Activated T-helper 1 cell treated with anti-CD3 and anti-CD28 coated beads, Interleukin-2, amount 50 U/mL, for 16 hours (primary cell): Measurements from ENCODE around the gene CARS2.

Experiments
- DNase-seq, 2 donors: peaks; one replicate each; pipeline ENCODE4 v3.0.0-alpha.2; 2020; ENCODE audit warnings: low read depth in 1 of 2, low spot score in 1 of 2

Gene CARS2

GRCh38 chr13:110653851-110654250 lies 52.1 kb downstream of the CARS2 start:
- no peak for DNase-seq

GRCh38 chr13:110653271-110653670 lies 52.6 kb downstream of the CARS2 start:
- no peak for DNase-seq

- DNase-seq, result no peak
Measured at GRCh38 chr13:110652764-110653163, 53.2 kb downstream of the CARS2 start.

GRCh38 chr13:110652231-110652730 lies 53.6 kb downstream of the CARS2 start:
- DNase-seq, result no peak

- DNase-seq, result no peak
Measured at GRCh38 chr13:110651726-110652230, 54.1 kb downstream of the CARS2 start.

- no peak for DNase-seq
Measured at GRCh38 chr13:110651271-110651670, 54.6 kb downstream of the CARS2 start.

- DNase-seq, result no peak
Measured at GRCh38 chr13:110650436-110650835, 55.5 kb downstream of the CARS2 start.

GRCh38 chr13:110649551-110649950 lies 56.4 kb downstream of the CARS2 start:
- no peak for DNase-seq

- no peak for DNase-seq
Measured at GRCh38 chr13:110648848-110649421, 57.0 kb downstream of the CARS2 start.

- no peak for DNase-seq
Measured at GRCh38 chr13:110648146-110648819, 57.6 kb downstream of the CARS2 start.

- no peak for DNase-seq
Measured at GRCh38 chr13:110647365-110647737, 58.6 kb downstream of the CARS2 start.

GRCh38 chr13:110646442-110647364 lies 59.2 kb downstream of the CARS2 start:
- no peak for DNase-seq

- no peak for DNase-seq
Measured at GRCh38 chr13:110645750-110646149, 60.2 kb downstream of the CARS2 start.

GRCh38 chr13:110644892-110645521 lies 60.9 kb downstream of the CARS2 start:
- no peak for DNase-seq

- no peak for DNase-seq
Measured at GRCh38 chr13:110643768-110644421, 62.0 kb downstream of the CARS2 start.

- DNase-seq, result no peak
Measured at GRCh38 chr13:110643324-110643723, 62.6 kb downstream of the CARS2 start.

- no peak for DNase-seq
Measured at GRCh38 chr13:110642291-110642981, 63.5 kb downstream of the CARS2 start.

GRCh38 chr13:110641055-110642015 lies 64.6 kb downstream of the CARS2 start:
- no peak for DNase-seq

- no peak for DNase-seq
Measured at GRCh38 chr13:110640591-110641029, 65.3 kb downstream of the CARS2 start.
